ENCODE measurements around the gene MTRF1L. TPM values are rescaled to one million over a fixed set of nuclear protein-coding genes. Genes with fewer than 3 reads are reported as not detected.

MTRF1L gene
- polyA plus RNA-seq, 1 of the 3 experiments (the other 2 are of a cell fraction), result 7.7 TPM

DNA sequence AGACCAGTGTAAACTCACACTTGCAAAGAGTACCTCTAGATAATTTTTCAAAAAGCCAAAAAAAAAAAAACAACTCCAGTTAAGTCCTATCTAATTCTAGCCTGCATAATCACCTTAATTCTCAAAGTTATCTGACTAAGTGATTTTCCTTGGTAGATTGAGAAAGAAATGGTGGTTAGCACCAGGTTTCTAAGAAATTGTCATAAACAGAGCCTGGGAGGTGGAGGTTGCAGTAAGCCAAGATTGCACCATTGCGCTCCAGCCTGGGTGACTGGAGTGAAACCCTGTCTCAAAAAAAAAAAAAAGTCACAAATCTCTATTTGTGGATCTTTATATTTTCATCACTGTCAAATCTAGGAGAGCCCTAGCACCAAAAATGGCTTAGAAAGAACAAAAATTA is 28.6 kb downstream of the MTRF1L start:
- WGBS (ENCODE audit: low lambda C conversion rate), result 100% methylated on average over 1 of the region's 1 CpG
- ChIA-PET CTCF (interaction anchor here (0.8 to 1.1 kb wide), 3 partner anchors 20 to 257 kb away, joined by 3 to 5 read pairs (median 3); no protein-coding TSS in a partner anchor), POLR2A (no interaction called here)
- Histone ChIP-seq H2AFZ (ENCODE audit: low read depth) (no peak overlapping the region), H3K27ac (ENCODE audit: low read depth in 2 of 2, low read length in 1 of 2) (no peak overlapping the region), H3K9me2 (no peaks in the 10 kb centered on the region), H3K4me3 (ENCODE audit: low read depth in 2 of 2, low read length in 1 of 2) (no peak overlapping the region), H3K4me2 (no peak overlapping the region), H3K9ac (no peak overlapping the region), H3K9me3 (peaks cover 7% of the 10 kb centered on the region), H3K79me2 (ENCODE audit: insufficient read depth) (peaks cover 78% of the 10 kb centered on the region), H3F3A (replicated peaks; ENCODE audit: insufficient read depth) (peaks cover 54% of the 10 kb centered on the region), H3K4me1 (ENCODE audit: control insufficient read depth in 1 of 2, insufficient read depth in 2 of 2, low read depth in 1 of 2, low read length in 1 of 2) (peaks cover 14 to 18% of the 10 kb centered on the region in 2 experiments; a peak in 3 of 4 replicates), H3K27me3 (ENCODE audit: insufficient read depth) (no peaks in the 10 kb centered on the region), H4K20me1 (ENCODE audit: insufficient read depth) (peaks cover 50% of the 10 kb centered on the region), H3K36me3 (replicated peaks in 1 of 2; ENCODE audit: control insufficient read depth in 1 of 2, insufficient read depth in 2 of 2, low read length in 1 of 2) (peaks cover 69 to 73% of the 10 kb centered on the region in 2 experiments)
- no peak for TF ChIP-seq RXRA (IDR thresholded peaks at IDR 0.05; ENCODE audit: borderline replicate concordance, low read depth)
- TF ChIP-seq ELF1 (IDR thresholded peaks at IDR 0.05), result no peak
- no peak for TF ChIP-seq TAF1 (IDR thresholded peaks at IDR 0.05; ENCODE audit: borderline replicate concordance, low read depth, low read length)
- TF ChIP-seq RFX5 (IDR thresholded peaks at IDR 0.05; ENCODE audit: low read length), result no peak
- TF ChIP-seq, protein P1, sequence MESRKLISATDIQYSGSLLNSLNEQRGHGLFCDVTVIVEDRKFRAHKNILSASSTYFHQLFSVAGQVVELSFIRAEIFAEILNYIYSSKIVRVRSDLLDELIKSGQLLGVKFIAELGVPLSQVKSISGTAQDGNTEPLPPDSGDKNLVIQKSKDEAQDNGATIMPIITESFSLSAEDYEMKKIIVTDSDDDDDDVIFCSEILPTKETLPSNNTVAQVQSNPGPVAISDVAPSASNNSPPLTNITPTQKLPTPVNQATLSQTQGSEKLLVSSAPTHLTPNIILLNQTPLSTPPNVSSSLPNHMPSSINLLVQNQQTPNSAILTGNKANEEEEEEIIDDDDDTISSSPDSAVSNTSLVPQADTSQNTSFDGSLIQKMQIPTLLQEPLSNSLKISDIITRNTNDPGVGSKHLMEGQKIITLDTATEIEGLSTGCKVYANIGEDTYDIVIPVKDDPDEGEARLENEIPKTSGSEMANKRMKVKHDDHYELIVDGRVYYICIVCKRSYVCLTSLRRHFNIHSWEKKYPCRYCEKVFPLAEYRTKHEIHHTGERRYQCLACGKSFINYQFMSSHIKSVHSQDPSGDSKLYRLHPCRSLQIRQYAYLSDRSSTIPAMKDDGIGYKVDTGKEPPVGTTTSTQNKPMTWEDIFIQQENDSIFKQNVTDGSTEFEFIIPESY (IDR thresholded peaks at IDR 0.05; ENCODE audit: borderline replicate concordance, low read depth), result no peak
- TF ChIP-seq TCF12 (IDR thresholded peaks at IDR 0.05), result no peak
- TF ChIP-seq, protein P2, sequence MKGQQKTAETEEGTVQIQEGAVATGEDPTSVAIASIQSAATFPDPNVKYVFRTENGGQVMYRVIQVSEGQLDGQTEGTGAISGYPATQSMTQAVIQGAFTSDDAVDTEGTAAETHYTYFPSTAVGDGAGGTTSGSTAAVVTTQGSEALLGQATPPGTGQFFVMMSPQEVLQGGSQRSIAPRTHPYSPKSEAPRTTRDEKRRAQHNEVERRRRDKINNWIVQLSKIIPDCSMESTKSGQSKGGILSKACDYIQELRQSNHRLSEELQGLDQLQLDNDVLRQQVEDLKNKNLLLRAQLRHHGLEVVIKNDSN (IDR thresholded peaks at IDR 0.05; ENCODE audit: borderline replicate concordance, low read depth), result no peak
- no peak for DNase-seq

DNA sequence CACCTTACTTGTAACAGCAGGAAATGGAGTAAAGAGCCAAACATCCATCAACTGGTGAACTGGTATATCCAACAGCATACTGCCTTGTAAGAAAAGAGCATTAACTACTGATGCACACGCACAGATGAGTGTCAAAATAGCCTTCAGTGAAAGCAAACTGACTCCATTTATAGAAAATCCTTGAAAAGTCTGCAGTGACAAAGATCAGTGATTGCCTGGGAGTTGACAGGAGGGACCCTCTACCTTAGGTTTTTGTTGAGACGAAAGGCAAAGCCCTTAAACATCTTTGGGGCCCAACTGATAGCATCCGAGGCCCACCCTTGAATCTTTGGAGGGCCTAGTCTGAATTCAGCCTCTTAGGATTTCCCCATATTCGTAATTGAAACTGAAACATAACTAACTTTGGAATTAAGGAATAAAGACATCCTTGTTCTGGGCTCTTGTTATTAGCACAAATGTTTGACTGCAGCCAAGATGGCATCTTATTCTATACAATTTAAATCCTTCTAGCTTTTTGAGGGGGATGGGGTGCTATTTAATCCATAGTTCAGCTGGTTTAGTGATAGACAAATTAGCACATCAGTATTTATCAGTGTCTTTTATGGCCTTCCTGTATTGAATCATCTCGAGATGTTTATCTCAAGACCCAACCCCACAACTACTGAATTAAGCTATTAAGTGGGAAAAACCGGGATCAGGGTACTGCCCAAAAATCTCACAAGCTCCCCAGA is 32.7 kb downstream of the MTRF1L start:
- POLR2A ChIA-PET, result no interaction called here
- Histone ChIP-seq H2AFZ (ENCODE audit: low read depth) (no peak overlapping the region), H3K4me2 (no peak overlapping the region), H3K79me2 (ENCODE audit: insufficient read depth) (peaks cover 38% of the 10 kb centered on the region), H3K27ac (ENCODE audit: low read depth in 2 of 2, low read length in 1 of 2) (no peak overlapping the region), H3F3A (replicated peaks; ENCODE audit: insufficient read depth) (peaks cover 51% of the 10 kb centered on the region), H3K4me3 (ENCODE audit: low read depth in 2 of 2, low read length in 1 of 2) (no peak overlapping the region), H3K4me1 (ENCODE audit: control insufficient read depth in 1 of 2, insufficient read depth in 2 of 2, low read depth in 1 of 2, low read length in 1 of 2) (peaks cover 0 to 2% of the 10 kb centered on the region in 2 experiments; a peak in 1 of 4 replicates), H3K9me2 (no peaks in the 10 kb centered on the region), H3K9me3 (peaks cover 10% of the 10 kb centered on the region), H4K20me1 (ENCODE audit: insufficient read depth) (peaks cover 16% of the 10 kb centered on the region; the same call in 1 of the 2 replicates), H3K27me3 (ENCODE audit: insufficient read depth) (no peaks in the 10 kb centered on the region), H3K9ac (no peak overlapping the region), H3K36me3 (replicated peaks in 1 of 2; ENCODE audit: control insufficient read depth in 1 of 2, insufficient read depth in 2 of 2, low read length in 1 of 2) (peaks cover 47 to 54% of the 10 kb centered on the region in 2 experiments)
- WGBS (ENCODE audit: low lambda C conversion rate), result over 99% methylated on average over 6 of the region's 6 CpGs
- CTCF ChIA-PET, result no interaction called here
- DNase-seq, result no peak
- TF ChIP-seq, protein P3, sequence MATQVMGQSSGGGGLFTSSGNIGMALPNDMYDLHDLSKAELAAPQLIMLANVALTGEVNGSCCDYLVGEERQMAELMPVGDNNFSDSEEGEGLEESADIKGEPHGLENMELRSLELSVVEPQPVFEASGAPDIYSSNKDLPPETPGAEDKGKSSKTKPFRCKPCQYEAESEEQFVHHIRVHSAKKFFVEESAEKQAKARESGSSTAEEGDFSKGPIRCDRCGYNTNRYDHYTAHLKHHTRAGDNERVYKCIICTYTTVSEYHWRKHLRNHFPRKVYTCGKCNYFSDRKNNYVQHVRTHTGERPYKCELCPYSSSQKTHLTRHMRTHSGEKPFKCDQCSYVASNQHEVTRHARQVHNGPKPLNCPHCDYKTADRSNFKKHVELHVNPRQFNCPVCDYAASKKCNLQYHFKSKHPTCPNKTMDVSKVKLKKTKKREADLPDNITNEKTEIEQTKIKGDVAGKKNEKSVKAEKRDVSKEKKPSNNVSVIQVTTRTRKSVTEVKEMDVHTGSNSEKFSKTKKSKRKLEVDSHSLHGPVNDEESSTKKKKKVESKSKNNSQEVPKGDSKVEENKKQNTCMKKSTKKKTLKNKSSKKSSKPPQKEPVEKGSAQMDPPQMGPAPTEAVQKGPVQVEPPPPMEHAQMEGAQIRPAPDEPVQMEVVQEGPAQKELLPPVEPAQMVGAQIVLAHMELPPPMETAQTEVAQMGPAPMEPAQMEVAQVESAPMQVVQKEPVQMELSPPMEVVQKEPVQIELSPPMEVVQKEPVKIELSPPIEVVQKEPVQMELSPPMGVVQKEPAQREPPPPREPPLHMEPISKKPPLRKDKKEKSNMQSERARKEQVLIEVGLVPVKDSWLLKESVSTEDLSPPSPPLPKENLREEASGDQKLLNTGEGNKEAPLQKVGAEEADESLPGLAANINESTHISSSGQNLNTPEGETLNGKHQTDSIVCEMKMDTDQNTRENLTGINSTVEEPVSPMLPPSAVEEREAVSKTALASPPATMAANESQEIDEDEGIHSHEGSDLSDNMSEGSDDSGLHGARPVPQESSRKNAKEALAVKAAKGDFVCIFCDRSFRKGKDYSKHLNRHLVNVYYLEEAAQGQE (IDR thresholded peaks at IDR 0.05; ENCODE audit: low read depth, low read length), result no peak
- TF ChIP-seq MEF2A (IDR thresholded peaks at IDR 0.05; ENCODE audit: borderline replicate concordance, low read depth), result no peak
- TF ChIP-seq, protein P4, sequence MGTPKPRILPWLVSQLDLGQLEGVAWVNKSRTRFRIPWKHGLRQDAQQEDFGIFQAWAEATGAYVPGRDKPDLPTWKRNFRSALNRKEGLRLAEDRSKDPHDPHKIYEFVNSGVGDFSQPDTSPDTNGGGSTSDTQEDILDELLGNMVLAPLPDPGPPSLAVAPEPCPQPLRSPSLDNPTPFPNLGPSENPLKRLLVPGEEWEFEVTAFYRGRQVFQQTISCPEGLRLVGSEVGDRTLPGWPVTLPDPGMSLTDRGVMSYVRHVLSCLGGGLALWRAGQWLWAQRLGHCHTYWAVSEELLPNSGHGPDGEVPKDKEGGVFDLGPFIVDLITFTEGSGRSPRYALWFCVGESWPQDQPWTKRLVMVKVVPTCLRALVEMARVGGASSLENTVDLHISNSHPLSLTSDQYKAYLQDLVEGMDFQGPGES (IDR thresholded peaks at IDR 0.05; ENCODE audit: low read depth, low read length), result no peak
- no peak for TF ChIP-seq EP300 (IDR thresholded peaks at IDR 0.05; ENCODE audit: borderline replicate concordance in 1 of 2, low read depth in 1 of 2, low read length in 1 of 2)
- TF ChIP-seq CHD2 (IDR thresholded peaks at IDR 0.05; ENCODE audit: low read length, partially characterized antibody), result no peak
- TF ChIP-seq NRF1 (IDR thresholded peaks at IDR 0.05; ENCODE audit: low read depth, low read length), result no peak
- TF ChIP-seq NFIC (IDR thresholded peaks at IDR 0.05; ENCODE audit: borderline replicate concordance), result no peak
- no peak for TF ChIP-seq FOSL2 (IDR thresholded peaks at IDR 0.05; ENCODE audit: borderline replicate concordance, low read depth)
- no peak for TF ChIP-seq ELF1 (IDR thresholded peaks at IDR 0.05)
- TF ChIP-seq, protein P5, sequence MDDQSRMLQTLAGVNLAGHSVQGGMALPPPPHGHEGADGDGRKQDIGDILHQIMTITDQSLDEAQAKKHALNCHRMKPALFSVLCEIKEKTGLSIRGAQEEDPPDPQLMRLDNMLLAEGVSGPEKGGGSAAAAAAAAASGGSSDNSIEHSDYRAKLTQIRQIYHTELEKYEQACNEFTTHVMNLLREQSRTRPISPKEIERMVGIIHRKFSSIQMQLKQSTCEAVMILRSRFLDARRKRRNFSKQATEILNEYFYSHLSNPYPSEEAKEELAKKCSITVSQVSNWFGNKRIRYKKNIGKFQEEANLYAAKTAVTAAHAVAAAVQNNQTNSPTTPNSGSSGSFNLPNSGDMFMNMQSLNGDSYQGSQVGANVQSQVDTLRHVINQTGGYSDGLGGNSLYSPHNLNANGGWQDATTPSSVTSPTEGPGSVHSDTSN (IDR thresholded peaks at IDR 0.05), result no peak
- no peak for TF ChIP-seq RCOR1 (IDR thresholded peaks at IDR 0.05; ENCODE audit: low read length)
- no peak for TF ChIP-seq RAD21 (IDR thresholded peaks at IDR 0.05; ENCODE audit: low read length)
- no peak for TF ChIP-seq MXI1 (IDR thresholded peaks at IDR 0.05; ENCODE audit: low read depth, low read length)

Data from SK-N-SH (cell line).